Thyroid gland (tissue), 4 donors: ENCODE data around the gene DHX15.

ENCODE experiments used
- CTCF ChIP-seq, 6 experiments: fragments of 200-600 bp in 3 of 6; fragments of 450-650 bp in 3 of 6; sonication (generic) in 3 of 6; IDR thresholded peaks; one replicate each; pipeline ENCODE4 v1.5.1; 2016 to 2019; ENCODE audit warnings: antibody characterized with exemption in 6 of 6, mild to moderate bottlenecking in 2 of 6, inconsistent platforms in 1 of 6, moderate library complexity in 1 of 6
- POLR2A ChIP-seq, 2 donors: fragments of 450-650 bp; IDR thresholded peaks; one replicate each; pipeline ENCODE4 v1.6.1; 2017; ENCODE audit warnings: antibody characterized with exemption in 2 of 2, mild to moderate bottlenecking in 2 of 2, moderate library complexity in 1 of 2

- TF ChIP-seq CTCF (IDR thresholded peaks at IDR 0.05), result no peak
- TF ChIP-seq POLR2A (IDR thresholded peaks at IDR 0.05), result no peak
These were observed 16.8 kb upstream of the DHX15 start for GRCh38 chr4:24601121-24601520.
